Spleen (tissue), 11 donors: ENCODE data around the gene C16orf54. TPM values are rescaled to one million over a fixed set of nuclear protein-coding genes. Genes with fewer than 3 reads are reported as not detected.
A peak's percentile ranks its signal among the peaks of the same experiment; 100 is the strongest.
"Not testable (repeated sequence)": the region's sequence is repeated elsewhere in the genome, so short reads cannot be mapped to it uniquely, and the experiment has no call there.

Source experiments
- DNase-seq: peaks from one replicate; pipeline ENCODE4 v3.0.0-alpha.2; 2020
- H3K27ac ChIP-seq, 8 donors: fragments of 200-600 bp; sonication (generic) in 7 of 8; 1 replicate in 4 of 8; 2 replicates in 4 of 8; pipeline versions ENCODE4 v1.5.0 to v1.8.0; 2016 to 2021; ENCODE audit warnings: inconsistent platforms in 4 of 8, mild to moderate bottlenecking in 4 of 8, moderate library complexity in 1 of 8
- H3K27me3 ChIP-seq, 7 donors: fragments of 200-600 bp; sonication (generic) in 6 of 7; replicated peaks in 1 of 7; 1 replicate in 4 of 7; 2 replicates in 3 of 7; pipeline versions ENCODE4 v1.5.0 to v1.8.0; 2016 to 2021; ENCODE audit warnings: inconsistent platforms in 3 of 7, mild to moderate bottlenecking in 1 of 7
- H3K36me3 ChIP-seq, 6 donors: fragments of 200-600 bp; sonication (generic) in 5 of 6; 1 replicate in 4 of 6; 2 replicates in 2 of 6; pipeline versions ENCODE4 v1.5.0 to v1.8.0; 2016 to 2021; ENCODE audit warnings: inconsistent platforms in 2 of 6
- H3K4me1 ChIP-seq, 6 donors: fragments of 200-600 bp; sonication (generic) in 5 of 6; 1 replicate in 3 of 6; 2 replicates in 3 of 6; pipeline versions ENCODE4 v1.5.0 to v1.8.0; 2016 to 2021; ENCODE audit warnings: inconsistent platforms in 3 of 6
- H3K4me3 ChIP-seq, 8 donors: fragments of 200-600 bp; sonication (generic) in 7 of 8; 1 replicate in 4 of 8; 2 replicates in 4 of 8; pipeline versions ENCODE4 v1.5.0 to v1.8.0; 2016 to 2021; ENCODE audit warnings: inconsistent platforms in 4 of 8, mild to moderate bottlenecking in 4 of 8, moderate library complexity in 2 of 8
- H3K9me3 ChIP-seq, 8 donors: fragments of 200-600 bp; sonication (generic) in 7 of 8; 1 replicate in 4 of 8; 2 replicates in 4 of 8; pipeline versions ENCODE4 v1.5.0 to v1.8.0; 2016 to 2021; ENCODE audit warnings: inconsistent platforms in 4 of 8
- POLR2A ChIP-seq, 3 donors: fragments of 450-650 bp; IDR thresholded peaks; one replicate each; pipeline ENCODE4 v1.5.1; 2017; ENCODE audit warnings: antibody characterized with exemption in 3 of 3, mild to moderate bottlenecking in 1 of 3
- POLR2AphosphoS5 ChIP-seq, 3 donors: sonication (generic); formaldehyde crosslinking; IDR thresholded peaks; one replicate each; pipeline ENCODE4 v1.5.1; 2017; ENCODE audit warnings: antibody characterized with exemption in 3 of 3
- WGBS, 5 donors: extraction: QIAGEN DNeasy Blood & Tissue Kit in 3 of 5; methylation state at CpG; one replicate each; pipeline versions ENCODE4 v1.1.5 to v1.1.7; 2013 to 2018; 5-methylcytosine and 5-hydroxymethylcytosine counted together
- intact Hi-C: fragments of 100-400 bp; cut with DNase I; formaldehyde crosslinking; loops from one replicate; pipeline ENCODE4 v1.15.0; 2023; ENCODE audit warnings: low total_unique reads
- polyA plus RNA-seq, 3 donors: library from polyadenylated mRNA; stranded (reverse); fragments of 200-250 nt; gene quantifications; one replicate each; pipeline ENCODE4 v1.2.1, GENCODE V29; 2013
- total RNA-seq, 7 donors: library from RNA; depleted of rRNA in 3 of 7; stranded (reverse); fragments of >200 nt in 3 of 7; fragmentation: NEBNext Ultra II Directional in 4 of 7; extraction: Animal tissue kit (Norgen Biotek cat#: 25700) in 4 of 7; gene quantifications; one replicate each; pipeline versions ENCODE4 v1.1.0 to v1.2.1, GENCODE V29; 2016 to 2021
- TF ChIP-seq, protein P1 (sequence below), 11 experiments: fragments of 200-600 bp in 7 of 11; fragments of 450-650 bp in 4 of 11; sonication (generic) in 4 of 11; IDR thresholded peaks in 8 of 11; conservative IDR thresholded peaks in 3 of 11; 1 replicate in 7 of 11; 2 replicates in 4 of 11; pipeline versions ENCODE4 v1.4.0 to v1.8.0; 2016 to 2021; ENCODE audit warnings: antibody characterized with exemption in 11 of 11, inconsistent platforms in 4 of 11, mild to moderate bottlenecking in 1 of 11
- donor health status: healthy with polysubstance abuse.
- donor health status: DM: no; HTN: no; CAD: no; lungs with moderate emphysema.
- donor health status: DM: no; HTN: no; CAD: no.
- donor health status: Bipolar disorder and iron deficiency.
- donor health status: healthy.
- donor health status: DM: no; HTN: no; CAD: no.
- donor health status: DM: yes; HTN: yes; CAD: no.

The C16orf54 gene
- total and polyA plus RNA-seq, 10 donors, result 15.6 to 46.0 (median 35.0) TPM

DNA sequence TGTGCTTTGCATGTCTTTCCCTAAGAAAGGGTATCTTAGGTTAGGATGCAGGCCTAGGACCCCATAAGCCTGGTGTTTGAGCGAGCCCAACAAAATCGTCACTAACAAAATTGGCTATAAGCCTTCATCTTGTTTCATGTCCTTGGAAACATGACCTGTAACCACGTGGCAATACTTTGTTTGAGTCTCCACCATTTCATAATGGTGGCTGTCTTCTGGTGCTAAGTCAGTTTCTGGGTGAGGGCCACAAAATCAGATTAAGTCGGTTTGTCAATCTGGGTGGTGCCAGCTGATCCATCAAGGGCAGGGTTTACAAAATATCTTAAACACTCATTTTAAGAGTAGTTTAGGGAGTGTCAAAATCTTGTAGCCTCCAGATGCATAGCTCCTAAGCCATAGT lies 33.0 kb downstream of the C16orf54 start:
- WGBS, 5 donors, result 57 to 91% (median 62%) methylated on average over 4 of the region's 4 CpGs
- H3K36me3 ChIP-seq, result no peaks in the 10 kb centered on the region
- no peaks in the 10 kb centered on the region for H3K27me3 ChIP-seq
- peaks cover 6 to 27% (median 9%) of the 10 kb centered on the region in 6 donors for H3K4me1 ChIP-seq
- intact Hi-C loops, result no loop called here
- H3K9me3 ChIP-seq, result no peaks in the 10 kb centered on the region
- no peak overlapping the region for H3K27ac ChIP-seq
- no peak overlapping the region for H3K4me3 ChIP-seq
- TF ChIP-seq POLR2A (IDR thresholded peaks at IDR 0.05) (no peak), POLR2AphosphoS5 (IDR thresholded peaks at IDR 0.05) (no peak)
- TF ChIP-seq, protein P1, sequence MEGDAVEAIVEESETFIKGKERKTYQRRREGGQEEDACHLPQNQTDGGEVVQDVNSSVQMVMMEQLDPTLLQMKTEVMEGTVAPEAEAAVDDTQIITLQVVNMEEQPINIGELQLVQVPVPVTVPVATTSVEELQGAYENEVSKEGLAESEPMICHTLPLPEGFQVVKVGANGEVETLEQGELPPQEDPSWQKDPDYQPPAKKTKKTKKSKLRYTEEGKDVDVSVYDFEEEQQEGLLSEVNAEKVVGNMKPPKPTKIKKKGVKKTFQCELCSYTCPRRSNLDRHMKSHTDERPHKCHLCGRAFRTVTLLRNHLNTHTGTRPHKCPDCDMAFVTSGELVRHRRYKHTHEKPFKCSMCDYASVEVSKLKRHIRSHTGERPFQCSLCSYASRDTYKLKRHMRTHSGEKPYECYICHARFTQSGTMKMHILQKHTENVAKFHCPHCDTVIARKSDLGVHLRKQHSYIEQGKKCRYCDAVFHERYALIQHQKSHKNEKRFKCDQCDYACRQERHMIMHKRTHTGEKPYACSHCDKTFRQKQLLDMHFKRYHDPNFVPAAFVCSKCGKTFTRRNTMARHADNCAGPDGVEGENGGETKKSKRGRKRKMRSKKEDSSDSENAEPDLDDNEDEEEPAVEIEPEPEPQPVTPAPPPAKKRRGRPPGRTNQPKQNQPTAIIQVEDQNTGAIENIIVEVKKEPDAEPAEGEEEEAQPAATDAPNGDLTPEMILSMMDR (IDR thresholded peaks at IDR 0.05 in 8 of 11, conservative IDR thresholded peaks at IDR 0.05 in 3 of 11), result no peak
- DNase-seq, result no peak

- DNase-seq, result peak; percentile 47
- H3K4me1 ChIP-seq, result peaks cover 6 to 27% (median 9%) of the 10 kb centered on the region in 6 donors
- H3K36me3 ChIP-seq, result no peaks in the 10 kb centered on the region
- intact Hi-C loops, result no loop called here
- TF ChIP-seq, protein P1 (IDR thresholded peaks at IDR 0.05 in 8 of 11, conservative IDR thresholded peaks at IDR 0.05 in 3 of 11), result peak; percentile 51 to 78 (median 70)
- no peak for TF ChIP-seq POLR2AphosphoS5 (IDR thresholded peaks at IDR 0.05)
- TF ChIP-seq POLR2A (IDR thresholded peaks at IDR 0.05), result no peak
- no peaks in the 10 kb centered on the region for H3K27me3 ChIP-seq
- 48 to 52% (median 50%) methylated on average over 17 of the region's 17 CpGs for WGBS, 5 donors
- H3K9me3 ChIP-seq, result no peaks in the 10 kb centered on the region
- H3K27ac ChIP-seq, result peak overlapping the region in 1 of 8 donors; percentile 30
- H3K4me3 ChIP-seq, result no peak overlapping the region
Measured at GRCh38 chr16:29710227-29711219, 35.3 kb downstream of the C16orf54 start.

DNA sequence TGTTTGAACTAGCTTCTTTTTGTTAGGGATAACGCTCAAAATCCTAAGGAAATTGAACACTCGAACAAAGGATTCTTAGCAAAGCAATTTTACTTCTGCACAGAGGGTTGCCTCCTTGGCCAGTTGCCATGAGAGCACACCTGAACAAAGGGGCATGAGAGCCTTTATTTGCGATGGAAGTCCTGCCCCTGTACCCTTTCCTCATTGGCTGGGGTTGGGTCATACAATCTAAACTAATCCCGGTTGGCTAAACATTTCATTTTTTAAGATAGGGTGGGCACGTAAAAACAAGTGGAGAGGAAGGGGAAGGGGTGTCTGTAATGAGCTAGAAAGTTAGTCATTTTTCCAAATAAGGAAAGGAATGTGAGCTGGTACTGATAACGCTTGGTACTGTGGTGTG lies 36.1 kb downstream of the C16orf54 start:
- H3K4me1 ChIP-seq, result peaks cover 6 to 27% (median 9%) of the 10 kb centered on the region in 6 donors
- H3K9me3 ChIP-seq, H3K36me3 ChIP-seq, intact Hi-C loops, H3K4me3 ChIP-seq, H3K27me3 ChIP-seq, H3K27ac ChIP-seq: not testable (repeated sequence)
- WGBS, 5 donors, result 50 to 84% (median 77%) methylated on average over 6 of the region's 6 CpGs
- peak; percentile 8 for DNase-seq

GRCh38 chr16:29708917-29709600 lies 36.7 kb downstream of the C16orf54 start:
- 57 to 84% (median 64%) methylated on average over 16 of the region's 16 CpGs for WGBS, 5 donors
- no peaks in the 10 kb centered on the region for H3K9me3 ChIP-seq
- H3K4me1 ChIP-seq, result peaks cover 6 to 27% (median 9%) of the 10 kb centered on the region in 6 donors
- DNase-seq, result peak; percentile 22
- H3K4me3 ChIP-seq, result no peak overlapping the region
- H3K27ac ChIP-seq, result no peak overlapping the region
- H3K27me3 ChIP-seq, result no peaks in the 10 kb centered on the region
- intact Hi-C loops, result no loop called here
- TF ChIP-seq POLR2A (IDR thresholded peaks at IDR 0.05) (no peak), POLR2AphosphoS5 (IDR thresholded peaks at IDR 0.05) (no peak)
- TF ChIP-seq, protein P1 (IDR thresholded peaks at IDR 0.05 in 8 of 11, conservative IDR thresholded peaks at IDR 0.05 in 3 of 11), result no peak
- no peaks in the 10 kb centered on the region for H3K36me3 ChIP-seq

- H3K4me1 ChIP-seq, result peaks cover 16 to 40% (median 25%) of the 10 kb centered on the region in 6 donors
- H3K27ac ChIP-seq, H3K27me3 ChIP-seq, H3K4me3 ChIP-seq, H3K9me3 ChIP-seq, intact Hi-C loops, DNase-seq, H3K36me3 ChIP-seq: not testable (repeated sequence)
- 91 to 100% (median 100%) methylated on average over 1 of the region's 1 CpG for WGBS, 5 donors
Measured at GRCh38 chr16:29707160-29707559, 38.6 kb downstream of the C16orf54 start.
